Activated T-helper 1 cell treated with anti-CD3 and anti-CD28 coated beads, Interleukin-12 subunit alpha, Interleukin-12 subunit beta, Interleukin-2, Interleukin-4 antibody, amounts not matched to agents 30 ng/mL and 10 ng/mL and 1 ng/mL, durations not matched to agents 14 hours and 24 hours and 36 hours (primary cell): ENCODE results near the gene ARHGEF11. TPM values are rescaled to one million over a fixed set of nuclear protein-coding genes. Genes with fewer than 3 reads are reported as not detected.

ENCODE experiments used
- DNase-seq: peaks from one replicate; pipeline ENCODE4 v3.0.0; 2021; ENCODE audit warnings: low spot score
- H3K27ac Mint-ChIP-seq: one replicate; pipeline ENCODE4 v1.8.0; 2021; ENCODE audit warnings: mild to moderate bottlenecking, mixed read lengths
- H3K27me3 Mint-ChIP-seq: one replicate; pipeline ENCODE4 v1.8.0; 2022; ENCODE audit warnings: mild to moderate bottlenecking, moderate library complexity, mixed read lengths; ENCODE audit not compliant: insufficient read depth
- H3K36me3 Mint-ChIP-seq: one replicate; pipeline ENCODE4 v1.8.0; 2021; ENCODE audit warnings: low read depth, mixed read lengths
- H3K4me1 Mint-ChIP-seq: one replicate; pipeline ENCODE4 v1.8.0; 2021; ENCODE audit warnings: low read depth, mixed read lengths
- H3K4me3 Mint-ChIP-seq: one replicate; pipeline ENCODE4 v1.8.0; 2021; ENCODE audit warnings: mild to moderate bottlenecking, moderate library complexity, mixed read lengths
- H3K9me3 Mint-ChIP-seq: one replicate; pipeline ENCODE4 v1.8.0; 2021; ENCODE audit warnings: mixed read lengths
- intact Hi-C: fragments of 100-400 bp; cut with micrococcal nuclease; formaldehyde crosslinking; loops from one replicate; pipeline ENCODE4 v1.15.1; 2024
- total RNA-seq: library from RNA; stranded (reverse); gene quantifications from 2 replicates; pipeline ENCODE4 v1.2.3, GENCODE V29; 2022

ARHGEF11 gene
- total RNA-seq: 3.2 and 4.2 TPM in 2 replicates

- Mint-ChIP-seq H3K4me1 (peaks cover 11% of the 10 kb centered on the region), H3K27ac (peak within 1 kb of the TSS; percentile 81), H3K27me3 (peaks cover 80% of the 10 kb centered on the region), H3K4me3 (peak within 1 kb of the TSS; percentile 89), H3K9me3 (no peaks in the 10 kb centered on the region), H3K36me3 (peaks cover 2% of the 10 kb centered on the region)
- DNase-seq: peak; percentile 11
- intact Hi-C loops: loop anchor here (1.0 kb wide), 1 partner anchor 153 kb away; no protein-coding TSS in a partner anchor
Measured at GRCh38 chr1:157045250-157046218, at the start of gene ARHGEF11. Gene ARHGEF11 (minus strand): TSS chr1:157045742. CDS start chr1:157044330, 1,412 bp downstream.

- no peak overlapping the region for H3K27ac Mint-ChIP-seq
- no peaks in the 10 kb centered on the region for H3K36me3 Mint-ChIP-seq
- H3K9me3 Mint-ChIP-seq: no peaks in the 10 kb centered on the region
- DNase-seq: no peak
- H3K4me3 Mint-ChIP-seq: no peak overlapping the region
- intact Hi-C loops: no loop called here
- H3K4me1 Mint-ChIP-seq: peaks cover 4% of the 10 kb centered on the region
- peaks cover 2% of the 10 kb centered on the region for H3K27me3 Mint-ChIP-seq
Measured at GRCh38 chr1:157095091-157095490, 49.5 kb upstream of the ARHGEF11 start.

GRCh38 chr1:157092831-157093230, 47.3 kb upstream of the ARHGEF11 start:
- H3K9me3 Mint-ChIP-seq: no peaks in the 10 kb centered on the region
- no peak for DNase-seq
- H3K4me1 Mint-ChIP-seq: peaks cover 6% of the 10 kb centered on the region
- no peaks in the 10 kb centered on the region for H3K36me3 Mint-ChIP-seq
- H3K27ac Mint-ChIP-seq: no peak overlapping the region
- intact Hi-C loops: no loop called here
- no peak overlapping the region for H3K4me3 Mint-ChIP-seq
- peaks cover 7% of the 10 kb centered on the region for H3K27me3 Mint-ChIP-seq

GRCh38 chr1:157091668-157092273, 46.2 kb upstream of the ARHGEF11 start:
- Mint-ChIP-seq H3K4me3 (no peak overlapping the region), H3K27ac (no peak overlapping the region), H3K36me3 (no peaks in the 10 kb centered on the region)

GRCh38 chr1:157091186-157091585, 45.6 kb upstream of the ARHGEF11 start:
- peaks cover 6% of the 10 kb centered on the region for H3K4me1 Mint-ChIP-seq
- H3K9me3 Mint-ChIP-seq: no peaks in the 10 kb centered on the region
- no peak for DNase-seq
- peaks cover 6% of the 10 kb centered on the region for H3K27me3 Mint-ChIP-seq
- H3K36me3 Mint-ChIP-seq: no peaks in the 10 kb centered on the region
- no peak overlapping the region for H3K4me3 Mint-ChIP-seq
- no peak overlapping the region for H3K27ac Mint-ChIP-seq
- intact Hi-C loops: no loop called here

More at GRCh38 chr1:157091668-157092273, 46.2 kb upstream of the ARHGEF11 start:
- peaks cover 6% of the 10 kb centered on the region for H3K4me1 Mint-ChIP-seq
- no peaks in the 10 kb centered on the region for H3K9me3 Mint-ChIP-seq
- peaks cover 6% of the 10 kb centered on the region for H3K27me3 Mint-ChIP-seq
- no peak for DNase-seq
- intact Hi-C loops: no loop called here

DNA sequence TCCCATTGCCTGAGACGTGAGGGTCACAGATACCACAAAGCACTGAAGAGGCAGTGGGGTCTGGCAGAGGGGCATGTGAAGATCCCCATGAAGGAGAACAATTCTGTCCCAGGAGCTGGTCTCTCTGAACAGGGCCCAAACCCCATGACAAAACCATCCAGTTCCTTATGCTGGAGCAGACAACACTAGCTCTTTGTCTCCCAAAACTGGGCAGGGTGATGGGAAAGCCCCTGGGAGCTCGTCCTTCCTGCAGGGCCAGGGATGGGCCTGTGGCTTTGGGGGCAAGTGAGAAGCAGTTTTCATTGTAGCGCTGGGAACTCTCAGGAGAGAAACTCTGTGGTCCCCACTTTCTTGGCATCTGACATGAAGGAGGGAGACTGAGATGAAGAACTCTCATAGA, 45.2 kb upstream of the ARHGEF11 start:
- no peak for DNase-seq
- no peak overlapping the region for H3K27ac Mint-ChIP-seq
- peaks cover 6% of the 10 kb centered on the region for H3K27me3 Mint-ChIP-seq
- H3K9me3 Mint-ChIP-seq: no peaks in the 10 kb centered on the region
- no peak overlapping the region for H3K4me3 Mint-ChIP-seq
- H3K36me3 Mint-ChIP-seq: no peaks in the 10 kb centered on the region
- H3K4me1 Mint-ChIP-seq: peaks cover 6% of the 10 kb centered on the region
- intact Hi-C loops: loop anchor here (1.0 kb wide), 1 partner anchor 66 kb away; no protein-coding TSS in a partner anchor

- H3K36me3 Mint-ChIP-seq: no peaks in the 10 kb centered on the region
- intact Hi-C loops: loop anchor here (1.0 kb wide), 1 partner anchor 66 kb away; no protein-coding TSS in a partner anchor
- H3K4me1 Mint-ChIP-seq: peaks cover 6% of the 10 kb centered on the region
- DNase-seq: peak; percentile 70
- H3K4me3 Mint-ChIP-seq: no peak overlapping the region
- no peaks in the 10 kb centered on the region for H3K9me3 Mint-ChIP-seq
- H3K27me3 Mint-ChIP-seq: peaks cover 6% of the 10 kb centered on the region
- H3K27ac Mint-ChIP-seq: no peak overlapping the region
Measured at GRCh38 chr1:157090196-157090647, 44.7 kb upstream of the ARHGEF11 start.

DNA sequence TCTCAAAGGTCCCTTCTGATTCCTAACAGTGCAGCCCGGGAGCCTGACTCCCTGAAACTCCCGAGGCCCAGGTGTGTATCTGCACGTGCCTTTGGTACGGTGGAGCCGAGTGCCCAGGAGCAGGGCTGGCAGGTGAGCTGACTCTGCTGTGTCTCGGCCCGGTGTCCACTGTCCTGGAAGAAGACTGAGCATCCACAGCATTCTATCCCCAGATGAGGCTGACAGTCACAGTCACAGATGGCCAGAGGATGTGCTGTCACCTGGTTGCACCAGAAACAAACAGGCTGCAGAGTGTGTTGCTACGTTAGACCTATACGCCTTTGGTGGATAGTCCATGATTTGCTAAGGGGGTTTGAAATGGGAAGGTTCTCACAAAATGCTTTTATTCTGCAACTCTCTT, 44.2 kb upstream of the ARHGEF11 start:
- Mint-ChIP-seq H3K9me3 (no peaks in the 10 kb centered on the region), H3K4me3 (no peak overlapping the region), H3K27me3 (peaks cover 6% of the 10 kb centered on the region), H3K36me3 (no peaks in the 10 kb centered on the region), H3K27ac (no peak overlapping the region), H3K4me1 (peaks cover 6% of the 10 kb centered on the region)
- intact Hi-C loops: loop anchor here (1.0 kb wide), 1 partner anchor 67 kb away; no protein-coding TSS in a partner anchor
- no peak for DNase-seq

- intact Hi-C loops: no loop called here
- Mint-ChIP-seq H3K9me3 (no peaks in the 10 kb centered on the region), H3K27ac (no peak overlapping the region), H3K4me3 (no peak overlapping the region), H3K4me1 (peaks cover 6% of the 10 kb centered on the region), H3K36me3 (no peaks in the 10 kb centered on the region), H3K27me3 (peaks cover 10% of the 10 kb centered on the region)
- no peak for DNase-seq
Measured at GRCh38 chr1:157088607-157089006, 43.1 kb upstream of the ARHGEF11 start.

DNA sequence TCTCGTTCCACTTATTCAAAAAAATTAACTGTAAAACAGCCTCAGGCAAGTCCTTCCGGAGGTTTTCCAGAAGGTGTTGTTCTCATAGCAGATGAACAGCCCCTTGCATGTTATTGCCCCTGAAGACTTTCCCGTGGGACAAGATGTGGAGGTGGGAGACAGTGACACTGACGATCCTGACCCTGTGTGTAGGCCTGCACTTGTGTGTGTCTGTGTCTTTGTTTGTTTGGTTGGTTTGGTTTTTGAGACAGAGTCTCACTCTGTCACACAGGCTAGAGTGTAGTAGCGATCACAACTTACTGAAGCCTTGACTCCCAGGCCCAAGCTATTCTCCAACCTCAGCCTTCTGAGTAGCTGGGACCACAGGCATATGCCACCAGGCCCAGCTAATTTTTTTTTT, 41.5 kb upstream of the ARHGEF11 start:
- Mint-ChIP-seq H3K27ac (no peak overlapping the region), H3K4me3 (no peak overlapping the region), H3K27me3 (peaks cover 21% of the 10 kb centered on the region), H3K36me3 (no peaks in the 10 kb centered on the region), H3K9me3 (no peaks in the 10 kb centered on the region), H3K4me1 (peaks cover 6% of the 10 kb centered on the region)
- no peak for DNase-seq
- intact Hi-C loops: no loop called here

DNA sequence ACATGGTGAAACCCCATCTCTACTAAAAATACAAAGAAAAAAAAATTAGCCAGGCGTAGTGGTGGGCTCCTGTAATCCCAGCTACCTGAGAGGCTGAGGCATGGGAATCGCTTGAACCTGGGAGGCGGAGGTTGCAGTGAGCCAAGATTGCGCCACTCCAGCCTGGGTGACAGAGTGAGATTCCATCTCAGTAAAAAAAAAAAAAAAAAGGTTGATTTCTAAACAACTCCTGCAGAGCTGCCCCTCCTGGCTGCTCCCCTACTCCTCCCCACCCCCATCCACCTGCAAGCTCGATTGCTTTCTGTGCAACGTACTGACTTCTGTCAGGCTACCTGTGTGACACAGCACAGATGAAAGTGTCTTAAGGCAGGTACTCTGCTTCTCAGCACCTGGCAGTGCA, 40.8 kb upstream of the ARHGEF11 start:
- DNase-seq: no peak
- H3K36me3 Mint-ChIP-seq: no peaks in the 10 kb centered on the region
- peaks cover 6% of the 10 kb centered on the region for H3K4me1 Mint-ChIP-seq
- no peaks in the 10 kb centered on the region for H3K9me3 Mint-ChIP-seq
- no peak overlapping the region for H3K27ac Mint-ChIP-seq
- H3K4me3 Mint-ChIP-seq: no peak overlapping the region
- peaks cover 21% of the 10 kb centered on the region for H3K27me3 Mint-ChIP-seq
- intact Hi-C loops: no loop called here

GRCh38 chr1:157085421-157085820, 39.9 kb upstream of the ARHGEF11 start:
- Mint-ChIP-seq H3K4me3 (no peak overlapping the region), H3K27ac (no peak overlapping the region), H3K36me3 (no peaks in the 10 kb centered on the region), H3K27me3 (peaks cover 21% of the 10 kb centered on the region), H3K4me1 (peaks cover 5% of the 10 kb centered on the region), H3K9me3 (no peaks in the 10 kb centered on the region)
- intact Hi-C loops: no loop called here
- DNase-seq: no peak

- DNase-seq: no peak
- Mint-ChIP-seq H3K9me3 (no peaks in the 10 kb centered on the region), H3K4me3 (no peak overlapping the region), H3K36me3 (no peaks in the 10 kb centered on the region), H3K27me3 (peaks cover 19% of the 10 kb centered on the region), H3K4me1 (no peaks in the 10 kb centered on the region), H3K27ac (no peak overlapping the region)
- intact Hi-C loops: no loop called here
Measured at GRCh38 chr1:157084720-157085119, 39.2 kb upstream of the ARHGEF11 start.
